GM19455 (cell line): ENCODE data around the gene CLPTM1L.
"Not testable (repeated sequence)": the region's sequence is repeated elsewhere in the genome, so short reads cannot be mapped to it uniquely, and the experiment has no call there.

ENCODE experiments used
- ATAC-seq: cut with Tn5 transposase; IDR thresholded peaks from one replicate; pipeline ENCODE4 v1.9.1; 2021; ENCODE audit not compliant: unreplicated experiment

The CLPTM1L gene

DNA sequence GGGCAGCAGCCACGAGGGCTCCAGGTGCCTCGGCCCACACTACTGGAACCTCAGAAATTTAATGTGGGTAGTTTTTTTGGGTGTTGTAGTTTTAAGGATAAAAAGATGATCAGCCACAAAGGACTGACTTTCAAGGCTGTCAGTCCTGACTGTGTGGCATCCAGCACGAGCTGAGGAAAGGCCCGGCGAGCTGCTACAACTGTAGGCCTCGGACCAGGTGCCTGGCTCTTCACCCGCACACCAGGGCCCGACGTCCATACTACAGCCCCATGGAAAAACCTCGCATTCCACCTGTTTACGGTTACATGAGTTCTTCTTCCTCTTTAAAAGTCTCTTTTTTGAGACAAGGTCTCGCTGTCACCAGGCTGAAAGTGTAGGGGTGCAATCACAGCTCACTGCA lies 2.6 kb downstream of the CLPTM1L start:
- no peak for ATAC-seq

DNA sequence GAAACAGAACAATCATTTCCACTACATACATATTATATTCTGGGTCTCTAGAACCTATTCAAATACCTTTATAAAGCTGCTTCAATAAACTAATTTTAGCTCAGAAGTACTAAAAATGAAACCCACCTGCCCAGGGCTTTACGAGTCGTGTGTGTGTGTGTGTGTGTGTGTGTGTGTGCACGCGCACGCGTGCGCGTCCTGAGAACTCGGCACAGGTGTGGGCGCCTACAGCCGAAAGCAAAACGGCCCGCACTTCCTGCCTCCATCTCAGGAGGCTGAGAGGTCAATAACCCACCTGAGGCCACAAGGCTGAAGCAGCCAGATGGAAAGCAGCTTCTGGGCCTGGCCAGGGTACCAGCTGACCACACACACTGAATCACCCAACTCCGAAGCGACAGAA lies 3.0 kb downstream of the CLPTM1L start:
- ATAC-seq = no peak

DNA sequence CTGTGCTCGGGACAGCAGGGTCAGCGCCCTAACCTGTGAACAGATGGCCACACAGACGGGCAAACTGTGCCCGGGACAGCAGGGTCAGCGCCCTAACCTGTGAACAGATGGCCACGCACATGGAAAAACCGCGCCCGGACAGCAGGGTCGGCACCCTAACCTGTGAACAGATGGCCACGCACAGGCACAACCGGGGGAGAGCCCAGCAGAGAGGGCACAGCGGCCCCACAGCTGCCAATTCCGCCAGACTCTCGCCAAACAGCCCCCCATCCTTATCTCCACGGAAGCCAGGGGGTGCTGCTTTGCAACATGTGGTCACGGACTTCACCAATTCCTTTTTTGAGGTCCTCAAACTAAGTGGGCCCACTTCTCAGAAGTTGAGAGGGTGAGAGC lies 5.1 kb downstream of the CLPTM1L start:
- ATAC-seq = not testable (repeated sequence)

DNA sequence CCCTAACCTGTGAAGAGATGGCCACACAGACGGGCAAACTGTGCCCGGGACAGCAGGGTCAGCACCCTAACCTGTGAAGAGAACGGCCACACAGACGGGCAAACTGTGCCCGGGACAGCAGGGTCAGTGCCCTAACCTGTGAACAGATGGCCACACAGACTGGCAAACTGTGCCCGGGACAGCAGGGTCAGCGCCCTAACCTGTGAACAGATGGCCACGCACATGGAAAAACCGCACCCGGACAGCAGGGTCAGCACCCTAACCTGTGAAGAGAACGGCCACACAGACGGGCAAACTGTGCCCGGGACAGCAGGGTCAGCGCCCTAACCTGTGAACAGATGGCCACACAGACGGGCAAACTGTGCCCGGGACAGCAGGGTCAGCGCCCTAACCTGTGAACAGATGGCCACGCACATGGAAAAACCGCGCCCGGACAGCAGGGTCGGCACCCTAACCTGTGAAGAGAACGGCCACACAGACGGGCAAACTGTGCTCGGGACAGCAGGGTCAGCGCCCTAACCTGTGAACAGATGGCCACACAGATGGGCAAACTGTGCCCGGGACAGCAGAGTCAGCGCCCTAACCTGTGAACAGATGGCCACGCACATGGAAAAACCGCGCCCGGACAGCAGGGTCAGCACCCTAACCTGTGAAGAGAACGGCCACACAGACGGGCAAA lies 5.6 kb downstream of the CLPTM1L start:
- ATAC-seq = not testable (repeated sequence)

DNA sequence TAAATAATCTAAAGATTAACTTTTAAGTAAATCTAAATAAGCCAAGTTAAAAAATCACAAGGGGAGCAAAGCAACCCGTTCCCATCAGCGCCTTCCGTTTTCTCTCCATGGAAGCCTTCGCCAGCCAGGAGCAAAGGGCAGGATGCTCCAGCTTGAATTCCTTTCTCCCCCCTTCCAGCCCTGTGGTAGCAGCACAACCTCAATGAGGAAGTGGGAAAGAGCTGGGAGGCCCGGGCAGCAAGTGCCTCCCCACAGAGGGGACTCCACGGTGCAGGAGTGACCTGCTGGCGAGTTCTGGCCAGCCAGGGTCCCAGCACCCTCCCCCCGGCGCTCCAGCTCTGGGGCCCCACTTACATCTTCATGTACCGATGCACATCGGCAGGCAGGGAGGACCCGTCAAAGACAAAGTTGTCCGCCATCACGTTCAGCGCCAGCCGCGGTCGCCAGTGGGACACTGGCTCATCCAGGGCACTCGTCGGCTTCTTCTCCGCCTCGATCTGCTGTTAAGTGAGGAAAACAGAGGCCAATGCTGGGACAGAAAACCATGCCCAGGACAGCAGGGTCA lies 6.3 kb downstream of the CLPTM1L start:
- ATAC-seq = no peak

DNA sequence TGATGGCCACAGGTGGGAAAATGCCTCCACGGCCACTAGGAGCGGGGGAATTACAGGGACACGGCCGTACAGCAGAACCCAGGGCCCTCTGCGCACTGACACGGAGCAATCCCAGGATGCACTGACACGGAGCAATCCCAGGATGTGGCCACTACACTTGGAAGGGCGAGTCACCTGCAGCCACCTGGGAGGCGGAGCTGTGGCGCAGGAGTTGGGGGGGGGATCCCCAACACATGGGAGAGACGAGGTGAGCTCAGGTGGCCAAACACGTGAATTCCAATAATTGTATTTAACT lies 6.8 kb downstream of the CLPTM1L start:
- no peak for ATAC-seq

DNA sequence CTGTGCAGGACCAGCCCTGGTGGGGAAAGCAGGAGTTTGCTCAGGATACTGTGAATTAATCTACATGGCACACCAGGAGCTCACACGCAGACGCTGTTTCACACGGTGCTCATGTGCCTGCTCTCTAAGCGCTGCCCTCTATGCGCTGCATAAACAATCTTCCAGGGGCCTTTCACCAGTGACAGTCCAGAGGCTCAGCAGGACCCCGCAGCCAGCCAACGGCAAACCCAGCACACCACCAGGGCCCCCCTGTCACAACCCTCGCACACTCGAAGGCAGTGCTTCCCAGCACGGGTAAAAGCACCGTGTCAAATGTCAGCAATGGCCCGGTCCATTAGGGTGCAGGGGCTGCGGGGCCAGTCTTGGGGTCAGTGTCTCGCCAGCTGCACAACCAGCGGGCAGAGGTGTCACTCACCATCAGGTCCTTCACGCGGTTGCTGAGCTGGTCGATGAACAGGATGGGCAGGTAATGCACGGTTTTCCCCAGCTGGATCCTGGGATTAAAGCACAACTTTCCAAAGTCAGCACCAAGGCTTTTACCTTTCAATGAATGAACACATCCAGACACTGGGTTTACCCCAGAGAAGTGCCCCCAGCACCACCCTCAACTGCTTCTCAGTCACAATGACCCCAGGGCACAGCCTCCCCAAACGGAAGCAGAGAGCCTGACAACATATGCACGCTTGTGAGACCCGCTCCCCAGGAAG lies 7.3 kb downstream of the CLPTM1L start:
- no peak for ATAC-seq

DNA sequence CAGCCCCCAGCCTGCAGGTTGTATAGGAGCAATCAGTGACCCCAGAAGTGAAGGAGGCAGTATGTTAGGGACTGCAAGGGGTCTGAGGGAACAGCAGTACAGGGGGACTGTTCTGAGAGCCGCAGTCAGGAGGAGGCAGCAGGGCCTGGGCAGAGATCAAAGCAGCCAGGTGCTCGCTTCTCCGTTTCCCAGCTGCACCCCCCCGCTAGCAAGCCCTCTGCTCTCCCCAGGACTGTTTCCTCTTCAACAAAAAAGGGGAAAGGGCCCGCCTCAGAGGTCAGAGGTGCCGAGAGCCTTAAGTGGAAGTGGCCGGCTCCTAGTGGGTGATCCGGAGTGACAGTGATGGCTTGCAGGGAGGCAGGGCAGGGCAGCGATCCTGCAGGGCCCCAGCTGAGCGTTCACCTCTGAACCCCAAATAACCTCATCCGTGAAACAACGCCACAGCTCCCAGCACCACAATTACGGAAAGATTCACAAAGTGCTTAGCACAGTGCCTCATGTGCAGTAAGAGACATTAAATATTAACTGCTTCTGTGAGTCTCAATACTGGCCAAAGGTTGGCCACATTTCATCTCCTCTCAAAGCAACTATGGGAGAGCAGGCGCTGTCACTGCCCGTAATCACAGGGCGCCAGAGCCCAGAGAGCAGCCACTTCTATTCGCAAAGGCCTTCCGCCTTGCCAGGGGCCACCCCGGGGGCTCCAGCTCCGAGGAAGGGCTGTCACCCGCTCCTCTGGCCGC lies 8.0 kb downstream of the CLPTM1L start:
- no peak for ATAC-seq

DNA sequence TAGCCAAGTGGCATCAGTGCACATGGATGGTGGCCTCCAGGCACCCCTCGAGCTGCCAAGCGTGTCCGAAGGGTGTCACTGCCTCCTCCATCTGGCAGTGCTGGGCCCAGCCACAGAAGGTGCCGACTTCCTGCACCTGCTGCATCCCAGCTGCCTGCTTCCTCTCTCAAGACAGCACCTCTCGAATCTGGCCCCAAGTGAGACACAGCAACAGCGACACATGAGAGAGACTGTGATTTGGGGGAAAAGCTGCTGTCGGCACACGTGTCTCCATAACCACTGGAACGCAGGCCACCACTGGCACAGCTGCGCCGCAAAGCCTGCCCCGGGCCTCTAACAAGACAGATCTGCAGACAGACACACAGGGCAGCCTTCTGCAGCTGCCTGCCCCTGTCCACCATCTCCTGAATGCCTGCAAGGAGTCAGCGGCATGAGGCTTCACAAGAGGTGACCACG lies 8.8 kb downstream of the CLPTM1L start:
- no peak for ATAC-seq

DNA sequence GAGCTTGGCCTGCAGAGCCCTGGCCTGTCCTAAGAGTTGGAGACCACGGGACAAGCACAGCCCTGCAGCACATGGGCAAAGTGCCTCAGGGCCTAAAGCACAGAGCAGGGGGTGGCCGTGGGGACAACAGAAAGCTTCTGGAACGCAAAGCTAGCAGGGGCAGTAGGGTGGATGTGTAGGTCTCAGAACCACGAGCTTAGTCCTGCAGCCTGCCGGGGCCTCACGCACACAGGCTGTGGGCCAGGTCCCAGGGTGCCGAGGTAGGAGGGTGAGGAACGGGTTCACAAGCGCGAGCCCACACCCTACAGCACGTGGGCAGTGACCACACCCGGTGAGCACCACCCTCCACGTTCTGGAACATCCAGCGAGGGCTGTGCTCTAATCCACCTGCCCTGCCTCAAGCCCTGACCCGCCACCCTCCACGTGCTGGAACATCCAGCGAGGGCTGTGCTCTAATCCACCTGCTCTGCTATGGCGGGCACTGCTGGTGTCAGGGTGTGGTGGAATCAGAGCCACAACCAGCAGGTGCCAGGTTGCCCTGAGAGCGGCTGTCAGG lies 9.3 kb downstream of the CLPTM1L start:
- no peak for ATAC-seq

DNA sequence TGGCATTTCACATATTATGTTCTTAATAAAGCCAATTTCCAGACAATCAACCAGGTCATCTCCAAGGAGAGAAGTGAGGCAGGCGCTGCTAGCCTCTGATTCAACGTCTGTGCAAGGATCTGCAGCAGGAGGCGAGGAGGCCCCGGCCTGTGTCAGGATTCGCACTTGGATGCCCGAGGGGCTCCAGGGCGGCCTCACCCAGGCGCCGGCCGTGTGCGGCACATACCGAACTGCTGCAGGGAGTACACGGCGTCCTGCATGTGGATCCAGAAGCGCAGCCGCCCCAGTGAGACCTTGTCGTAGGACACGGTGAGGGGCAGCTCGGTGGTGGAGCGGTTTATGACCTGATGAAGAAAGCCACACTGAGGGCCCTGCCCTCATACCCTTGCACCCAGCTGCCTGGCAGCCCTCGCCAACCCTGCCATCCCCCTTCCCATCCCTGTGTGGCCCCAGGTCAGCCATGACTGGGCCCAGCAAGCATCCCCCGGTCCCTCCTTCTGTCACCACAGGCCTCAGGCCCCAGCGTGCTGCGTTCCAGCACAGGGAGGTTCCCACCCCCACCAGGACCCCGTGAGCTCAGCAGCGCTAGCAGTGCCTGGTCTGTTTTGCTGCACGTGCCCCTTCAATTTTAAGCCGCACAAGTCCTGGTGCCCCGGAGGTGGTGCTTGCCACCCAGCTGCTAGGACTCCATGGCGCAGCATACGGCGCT lies 9.9 kb downstream of the CLPTM1L start:
- no peak for ATAC-seq

DNA sequence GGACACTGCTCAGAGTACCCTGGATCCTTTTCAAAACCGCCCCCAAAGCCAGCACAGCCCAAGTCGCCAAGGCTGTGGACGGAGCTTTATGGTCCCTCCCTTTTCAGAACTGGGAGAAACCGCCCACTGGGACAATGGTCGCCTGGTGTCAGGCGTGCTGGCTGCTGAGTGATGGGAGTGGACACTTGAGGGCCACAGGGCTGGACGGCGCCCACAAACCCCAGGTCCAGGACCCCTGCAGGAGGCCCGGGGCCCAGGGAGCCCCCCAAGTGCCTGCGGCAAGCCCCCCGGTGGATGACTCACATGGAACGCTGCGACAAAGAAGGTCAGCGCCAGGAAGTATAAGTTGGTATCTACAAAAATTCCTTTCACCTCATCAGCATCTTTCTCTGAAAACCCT lies 10.9 kb downstream of the CLPTM1L start:
- ATAC-seq = no peak

DNA sequence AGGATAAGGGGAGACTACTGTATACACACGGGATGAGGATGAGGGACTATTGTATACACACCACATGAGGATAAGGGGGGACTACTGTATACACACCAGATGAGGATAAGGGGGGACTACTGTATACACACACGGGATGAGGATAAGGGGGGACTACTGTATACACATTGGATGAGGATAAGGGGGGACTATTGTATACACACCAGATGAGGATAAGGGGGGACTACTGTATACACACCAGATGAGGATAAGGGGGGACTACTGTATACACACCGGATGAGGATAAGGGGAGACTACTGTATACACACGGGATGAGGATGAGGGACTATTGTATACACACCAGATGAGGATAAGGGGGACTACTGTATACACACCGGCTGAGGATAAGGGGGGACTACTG lies 11.6 kb downstream of the CLPTM1L start:
- not testable (repeated sequence) for ATAC-seq

DNA sequence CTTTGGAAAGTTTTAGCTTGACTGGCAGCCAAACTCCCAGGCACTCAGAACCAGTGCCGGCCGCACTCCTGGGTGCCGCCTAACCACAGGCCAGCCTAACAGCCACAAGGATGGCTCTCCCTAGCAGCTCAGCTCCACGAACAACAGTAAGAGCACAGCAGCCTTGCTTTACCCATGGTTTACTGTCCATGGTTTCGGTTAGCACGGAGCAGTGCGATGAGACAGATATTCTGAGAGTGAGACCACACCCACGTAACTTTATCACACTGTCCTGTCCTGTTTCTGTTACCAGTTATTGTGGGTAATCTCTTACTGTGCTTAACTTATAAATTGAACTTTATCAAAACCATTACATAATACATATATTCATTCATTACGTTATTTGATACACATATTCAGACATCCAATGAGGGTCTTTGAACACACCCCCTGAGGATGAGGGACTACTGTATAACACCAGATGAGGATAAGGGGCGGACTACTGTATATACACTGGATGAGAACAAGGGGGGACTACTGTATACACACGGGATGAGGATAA lies 12.4 kb downstream of the CLPTM1L start:
- no peak for ATAC-seq

DNA sequence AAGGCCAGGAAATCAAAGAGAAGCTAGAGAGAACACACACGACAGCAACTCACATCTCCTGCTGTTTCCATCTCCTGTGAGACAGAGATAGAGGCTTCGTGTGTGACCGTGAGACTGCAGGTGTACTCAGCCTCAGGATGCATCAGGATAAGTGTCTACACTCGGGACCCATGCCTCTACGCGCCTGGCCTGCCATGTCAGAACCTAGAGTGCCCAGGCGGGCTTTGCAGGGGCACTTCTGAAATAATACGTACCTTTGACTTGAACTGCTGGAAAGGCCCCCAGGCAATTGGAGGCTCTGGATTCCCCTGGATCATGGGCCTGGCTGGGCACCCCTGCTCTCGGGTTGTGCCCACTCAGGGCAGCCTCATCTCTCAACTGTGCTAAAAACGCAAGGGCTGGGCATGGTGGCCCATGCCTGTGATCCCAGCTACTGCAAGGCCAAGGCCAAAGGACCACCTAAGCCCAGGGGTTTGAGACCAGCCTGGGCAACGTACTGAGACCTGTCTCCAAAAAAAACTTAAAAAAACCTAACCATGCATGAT lies 13.0 kb downstream of the CLPTM1L start:
- no peak for ATAC-seq

DNA sequence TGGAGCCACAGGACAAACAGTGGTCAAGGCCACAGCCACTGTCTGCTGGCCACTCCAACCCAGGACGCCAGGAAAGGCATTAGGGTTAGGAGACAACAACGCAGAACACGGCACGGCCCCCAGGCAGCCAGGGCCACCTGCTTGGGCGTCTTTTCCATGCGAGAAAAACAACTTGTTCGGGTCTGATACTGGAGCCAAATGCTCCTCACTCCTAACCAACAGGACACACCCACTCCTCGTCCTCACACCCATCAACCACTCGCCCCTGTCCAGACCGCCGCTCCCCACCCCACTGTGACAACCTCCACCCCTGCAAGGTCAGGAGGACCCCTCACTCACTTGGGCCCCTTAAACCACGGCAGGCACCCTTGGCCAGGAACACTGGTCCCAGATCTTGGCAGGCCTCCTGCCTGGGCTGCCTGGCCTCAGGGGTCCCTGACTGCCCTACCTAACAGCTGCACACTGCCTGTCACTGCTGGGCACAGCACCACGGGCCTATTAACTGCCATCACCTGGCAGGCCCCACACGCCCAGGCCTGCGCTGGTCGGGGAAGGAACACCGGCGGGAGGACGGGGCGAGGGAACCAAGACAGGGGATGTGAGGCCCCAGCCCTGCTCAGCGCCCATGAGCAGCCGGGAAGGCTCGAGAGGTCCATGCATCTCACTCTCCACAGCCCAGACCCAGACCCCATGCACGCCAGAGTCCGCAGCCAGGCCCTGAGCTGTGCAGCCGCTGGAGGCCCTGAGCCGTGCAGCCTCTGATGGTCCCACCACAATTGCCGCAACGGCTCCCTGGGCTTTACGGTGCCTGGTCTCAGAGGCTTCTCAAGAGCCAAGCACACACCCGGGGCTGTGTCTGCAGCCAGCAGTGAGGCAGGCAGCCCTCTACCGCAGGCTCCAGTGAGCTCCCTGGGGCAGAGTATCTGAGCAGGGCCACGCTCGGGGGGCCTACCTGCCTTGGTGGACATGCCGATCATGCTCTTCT lies 13.8 kb downstream of the CLPTM1L start:
- ATAC-seq = no peak

DNA sequence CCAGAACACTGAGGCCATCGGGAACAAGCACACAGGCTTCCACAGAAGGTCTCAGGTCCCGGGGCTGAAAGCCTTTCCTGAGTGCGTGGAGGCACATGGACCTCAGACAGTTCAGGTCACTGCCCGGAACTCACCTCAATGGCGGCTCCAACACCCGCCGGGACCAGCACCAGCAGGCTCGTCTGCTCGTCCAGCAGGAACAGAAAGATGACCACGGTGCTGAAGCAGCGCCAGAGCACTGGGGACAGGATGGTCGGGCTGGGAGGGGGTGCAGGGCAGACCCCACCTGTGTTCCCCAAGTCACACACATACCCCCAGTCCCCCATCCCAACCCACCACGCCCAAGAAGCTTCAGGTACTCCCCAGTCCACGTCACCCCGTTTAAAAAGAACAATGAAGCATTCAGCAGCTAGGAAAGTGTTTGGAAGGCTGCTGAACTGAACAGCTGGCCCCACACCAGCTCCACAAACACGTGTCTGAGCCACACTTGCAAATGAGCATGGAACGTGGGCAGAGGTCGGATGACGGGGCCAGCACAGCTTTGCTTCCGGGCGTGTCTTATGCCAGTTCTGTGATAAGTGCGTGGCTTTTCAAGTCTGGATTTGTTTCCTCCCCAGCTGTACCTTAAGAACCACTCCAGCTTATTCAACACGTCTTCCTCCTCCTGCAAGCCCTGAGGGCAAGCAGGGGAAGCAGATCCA lies 14.6 kb downstream of the CLPTM1L start:
- no peak for ATAC-seq

DNA sequence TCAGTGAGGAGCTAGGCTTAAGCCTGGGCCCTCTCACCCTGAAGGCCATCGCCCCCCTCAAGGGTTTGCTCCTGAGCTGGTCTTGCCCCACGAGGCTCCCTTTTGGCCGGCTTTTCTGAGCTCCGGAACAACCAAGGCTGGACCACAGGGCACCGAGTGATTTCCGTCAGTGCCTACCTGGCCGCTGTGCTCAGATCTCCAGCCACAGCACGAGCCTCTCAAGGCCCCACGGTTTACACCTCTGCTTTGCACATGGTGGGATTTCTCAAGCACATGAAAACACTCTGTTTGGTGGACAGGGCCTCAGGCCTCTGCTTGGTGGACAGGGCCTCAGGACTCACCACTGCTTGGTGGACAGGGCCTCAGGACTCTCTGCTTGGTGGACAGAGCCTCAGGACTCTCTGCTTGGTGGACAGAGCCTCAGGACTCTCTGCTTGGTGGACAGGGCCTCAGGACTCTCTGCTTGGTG lies 15.8 kb downstream of the CLPTM1L start:
- ATAC-seq = no peak
